HG03025 (cell line): ENCODE data around the gene ODAD4.

ENCODE experiments used
- ATAC-seq: cut with Tn5 transposase; IDR thresholded peaks from one replicate; pipeline ENCODE4 v1.9.1; 2021; ENCODE audit warnings: mild to moderate bottlenecking, moderate library complexity; ENCODE audit not compliant: unreplicated experiment, low FRiP score

ODAD4 gene

GRCh38 chr17:41939044-41939692 lies 8.8 kb downstream of the ODAD4 start:
- ATAC-seq, result no peak

- ATAC-seq, result no peak
Observed at GRCh38 chr17:41939693-41940090, 9.3 kb downstream of the ODAD4 start.

- no peak for ATAC-seq
Observed at GRCh38 chr17:41941168-41941567, 10.8 kb downstream of the ODAD4 start.

GRCh38 chr17:41942626-41943373 lies 12.4 kb downstream of the ODAD4 start:
- no peak for ATAC-seq

- ATAC-seq, result no peak
Observed at GRCh38 chr17:41943492-41943891, 13.1 kb downstream of the ODAD4 start.

- no peak for ATAC-seq
Observed at GRCh38 chr17:41944943-41945342, 14.5 kb downstream of the ODAD4 start.

- no peak for ATAC-seq
Observed at GRCh38 chr17:41948762-41949460, 18.5 kb downstream of the ODAD4 start.

GRCh38 chr17:41956522-41956921 lies 26.1 kb downstream of the ODAD4 start:
- no peak for ATAC-seq

- no peak for ATAC-seq
Observed at GRCh38 chr17:41957031-41957868, 26.8 kb downstream of the ODAD4 start.

- ATAC-seq, result no peak
Observed at GRCh38 chr17:41957869-41958439, 27.5 kb downstream of the ODAD4 start.

GRCh38 chr17:41959030-41959335 lies 28.6 kb downstream of the ODAD4 start:
- no peak for ATAC-seq

GRCh38 chr17:41959336-41960095 lies 29.1 kb downstream of the ODAD4 start:
- no peak for ATAC-seq

- no peak for ATAC-seq
Observed at GRCh38 chr17:41962111-41962510, 31.7 kb downstream of the ODAD4 start.

GRCh38 chr17:41962768-41963434 lies 32.5 kb downstream of the ODAD4 start:
- no peak for ATAC-seq

- no peak for ATAC-seq
Observed at GRCh38 chr17:41965694-41966462, 35.5 kb downstream of the ODAD4 start.

GRCh38 chr17:41966463-41967140 lies 36.2 kb downstream of the ODAD4 start, which contains the start of gene CNP:
Gene CNP (plus strand): TSS chr17:41966795. CDS start chr17:41966885, 90 bp downstream.
- ATAC-seq, result peak; percentile 60

GRCh38 chr17:41967141-41967920 lies 36.9 kb downstream of the ODAD4 start:
- peak; percentile 8 for ATAC-seq
